Smooth muscle cell (in vitro differentiated cells): ENCODE results near the gene SERPINB8. TPM values are rescaled to one million over a fixed set of nuclear protein-coding genes. Genes with fewer than 3 reads are reported as not detected.

Experiments used
- DNase-seq: peaks from one replicate; lab custom pipeline; 2025; ENCODE audit not compliant: unreplicated experiment; lab: John Stamatoyannopoulos, UW
- H2AFZ ChIP-seq: fragments of 200-600 bp; sonication (generic); 2 replicates; pipeline ENCODE4 v1.6.0; 2016; ENCODE audit warnings: antibody characterized with exemption, low read depth, mild to moderate bottlenecking
- H3F3A ChIP-seq: fragments of 200-600 bp; sonication (generic); 2 replicates; pipeline ENCODE4 v1.6.0; 2017; ENCODE audit warnings: antibody characterized with exemption, low read depth
- H3K27ac ChIP-seq: fragments of 200-600 bp; sonication (generic); 2 replicates; pipeline ENCODE4 v1.5.1; 2016; ENCODE audit warnings: low read depth, mild to moderate bottlenecking
- H3K27me3 ChIP-seq: fragments of 200-600 bp; sonication (generic); 2 replicates; pipeline ENCODE4 v1.6.1; 2016; ENCODE audit warnings: low read depth, mild to moderate bottlenecking
- H3K36me3 ChIP-seq: fragments of 200-600 bp; sonication (generic); 2 replicates; pipeline ENCODE4 v1.5.1; 2016; ENCODE audit warnings: low read depth
- H3K4me1 ChIP-seq: fragments of 200-600 bp; sonication (generic); 2 replicates; pipeline ENCODE4 v1.5.1; 2016; ENCODE audit warnings: low read depth
- H3K4me2 ChIP-seq: fragments of 200-600 bp; sonication (generic); 2 replicates; pipeline ENCODE4 v1.6.0; 2016; ENCODE audit warnings: mild to moderate bottlenecking
- H3K4me3 ChIP-seq: fragments of 200-600 bp; sonication (generic); 2 replicates; pipeline ENCODE4 v1.5.1; 2016; ENCODE audit warnings: mild to moderate bottlenecking
- H3K79me2 ChIP-seq: fragments of 200-600 bp; sonication (generic); 2 replicates; pipeline ENCODE4 v1.6.0; 2016; ENCODE audit warnings: low read depth, mild to moderate bottlenecking
- H3K9ac ChIP-seq: fragments of 200-600 bp; sonication (generic); 2 replicates; pipeline ENCODE4 v1.6.0; 2016; ENCODE audit warnings: low read depth
- H3K9me3 ChIP-seq: fragments of 200-600 bp; sonication (generic); replicated peaks from 2 replicates; pipeline ENCODE4 v1.5.1; 2016; ENCODE audit warnings: low read depth
- H4K20me1 ChIP-seq: fragments of 200-600 bp; sonication (generic); 2 replicates; pipeline ENCODE4 v1.6.0; 2016; ENCODE audit warnings: low read depth
- CTCF ChIP-seq: fragments of 200-600 bp; sonication (generic); IDR thresholded peaks from 2 replicates; pipeline ENCODE4 v1.5.1; 2017; ENCODE audit warnings: borderline replicate concordance, mild to moderate bottlenecking, antibody characterized with exemption; ENCODE audit not compliant: insufficient read depth, poor library complexity, severe bottlenecking
- WGBS: methylation state at CpG from one replicate; pipeline ENCODE4 v1.1.7; 2016; ENCODE audit warnings: low lambda C conversion rate; 5-methylcytosine and 5-hydroxymethylcytosine counted together
- polyA plus RNA-seq: library from polyadenylated mRNA; unstranded; fragments of >200 nt; fragmentation: Nextera tagmentation; extraction: Ambion mirVana; gene quantifications from 2 replicates; pipeline ENCODE4 v1.2.1, GENCODE V29; 2016
- total RNA-seq: library from RNA; depleted of rRNA; stranded (reverse); fragments of >200 nt; gene quantifications from 2 replicates; pipeline ENCODE4 v1.2.3, GENCODE V29; 2014

Gene SERPINB8
- total and polyA plus RNA-seq, 2 experiments from 2014 or later: 15.9 to 20.5 TPM

GRCh38 chr18:63987743-63988142 lies 17.9 kb downstream of the SERPINB8 start:
- H3K27ac ChIP-seq: no peak overlapping the region
- peaks cover 2% of the 10 kb centered on the region for H3K79me2 ChIP-seq
- WGBS: 68% methylated on average over 2 of the region's 2 CpGs
- H3K9ac ChIP-seq: no peak overlapping the region
- peaks cover 6% of the 10 kb centered on the region for H3K36me3 ChIP-seq
- no peaks in the 10 kb centered on the region for H3K4me1 ChIP-seq
- no peaks in the 10 kb centered on the region for H3K27me3 ChIP-seq
- no peak for TF ChIP-seq CTCF
- no peak overlapping the region for H2AFZ ChIP-seq
- no peaks in the 10 kb centered on the region for H3K9me3 ChIP-seq
- H3F3A ChIP-seq: no peaks in the 10 kb centered on the region
- H3K4me3 ChIP-seq: no peak overlapping the region
- no peaks in the 10 kb centered on the region for H4K20me1 ChIP-seq
- no peak overlapping the region for H3K4me2 ChIP-seq
- DNase-seq: no peak

GRCh38 chr18:63992751-63993150 lies 22.9 kb downstream of the SERPINB8 start:
- DNase-seq: no peak
- Histone ChIP-seq H2AFZ (no peak overlapping the region), H4K20me1 (no peaks in the 10 kb centered on the region), H3K36me3 (no peaks in the 10 kb centered on the region), H3K4me1 (no peaks in the 10 kb centered on the region), H3K9ac (no peak overlapping the region), H3K27ac (no peak overlapping the region), H3K4me2 (no peak overlapping the region), H3K27me3 (no peaks in the 10 kb centered on the region), H3K4me3 (no peak overlapping the region), H3K79me2 (no peaks in the 10 kb centered on the region), H3K9me3 (no peaks in the 10 kb centered on the region), H3F3A (no peaks in the 10 kb centered on the region)
- WGBS: 95% methylated on average over 7 of the region's 7 CpGs
- no peak for TF ChIP-seq CTCF

GRCh38 chr18:63994783-63995399 lies 25.0 kb downstream of the SERPINB8 start:
- 20% methylated on average over 6 of the region's 6 CpGs for WGBS
- Histone ChIP-seq H3K9me3 (no peaks in the 10 kb centered on the region), H3K27me3 (no peaks in the 10 kb centered on the region), H3K27ac (no peak overlapping the region), H3K36me3 (no peaks in the 10 kb centered on the region), H3K9ac (no peak overlapping the region), H4K20me1 (no peaks in the 10 kb centered on the region), H2AFZ (no peak overlapping the region), H3K4me2 (no peak overlapping the region), H3F3A (no peaks in the 10 kb centered on the region), H3K4me3 (no peak overlapping the region), H3K79me2 (no peaks in the 10 kb centered on the region), H3K4me1 (no peaks in the 10 kb centered on the region)
- peak; percentile 81 for TF ChIP-seq CTCF
- peak; percentile 6 for DNase-seq

- DNase-seq: no peak
- Histone ChIP-seq H3K9ac (no peak overlapping the region), H2AFZ (no peak overlapping the region), H4K20me1 (no peaks in the 10 kb centered on the region), H3K27me3 (no peaks in the 10 kb centered on the region), H3K9me3 (no peaks in the 10 kb centered on the region), H3K36me3 (no peaks in the 10 kb centered on the region), H3K4me1 (no peaks in the 10 kb centered on the region), H3K27ac (no peak overlapping the region), H3K4me3 (no peak overlapping the region), H3F3A (no peaks in the 10 kb centered on the region), H3K4me2 (no peak overlapping the region), H3K79me2 (no peaks in the 10 kb centered on the region)
- no peak for TF ChIP-seq CTCF
- WGBS: 91% methylated on average over 4 of the region's 4 CpGs
Observed at GRCh38 chr18:63997041-63997440, 27.2 kb downstream of the SERPINB8 start.
